HepG2 (cell line): ENCODE data around the gene ZCCHC3. TPM values are rescaled to one million over a fixed set of nuclear protein-coding genes. Genes with fewer than 3 reads are reported as not detected.

Source experiments
- MAFG ChIP-seq: sonication (generic); formaldehyde crosslinking; IDR thresholded peaks from 2 replicates; pipeline ENCODE4 v1.5.1; 2020; ENCODE audit warnings: mild to moderate bottlenecking, missing genetic modification reagents
- SMAD9 ChIP-seq: sonication (generic); formaldehyde crosslinking; IDR thresholded peaks from 2 replicates; pipeline ENCODE4 v1.5.1; 2020; ENCODE audit warnings: mild to moderate bottlenecking, missing genetic modification reagents
- ZNF20 ChIP-seq: sonication (generic); formaldehyde crosslinking; IDR thresholded peaks from 2 replicates; pipeline ENCODE4 v1.4.0; 2020; ENCODE audit warnings: mild to moderate bottlenecking, moderate library complexity, missing genetic modification reagents
- ZNF24 ChIP-seq: fragments of 450-650 bp; IDR thresholded peaks from 2 replicates; pipeline ENCODE4 v1.6.1; 2017; ENCODE audit warnings: antibody characterized with exemption, mild to moderate bottlenecking
- ZNF274 ChIP-seq: sonication (generic); formaldehyde crosslinking; IDR thresholded peaks from 2 replicates; pipeline ENCODE4 v1.5.1; 2020; ENCODE audit warnings: mild to moderate bottlenecking, missing genetic modification reagents
- ZNF382 ChIP-seq: sonication (generic); formaldehyde crosslinking; IDR thresholded peaks from 2 replicates; pipeline ENCODE4 v1.5.0; 2020; ENCODE audit warnings: missing genetic modification reagents, mild to moderate bottlenecking, borderline replicate concordance
- ZNF431 ChIP-seq: sonication (generic); formaldehyde crosslinking; IDR thresholded peaks from 2 replicates; pipeline ENCODE4 v1.9.0; 2022; ENCODE audit warnings: missing genetic modification reagents, low read depth, mild to moderate bottlenecking, borderline replicate concordance
- ZNF7 ChIP-seq: IDR thresholded peaks from 2 replicates; pipeline ENCODE4 v1.6.1; 2016; ENCODE audit warnings: missing biosample characterization, missing genetic modification reagents
- polyA plus RNA-seq, 8 experiments: library from polyadenylated mRNA; depleted of rRNA in 3 of 8; stranded (reverse) in 7 of 8; unstranded in 1 of 8; fragments of >200 nt; fragmentation: Illumina TruSeq in 4 of 8; extraction: Trizol in 4 of 8; gene quantifications; 2 replicates each; pipeline versions ENCODE4 v1.2.1 to v1.2.3, GENCODE V29; 2011 to 2016; ENCODE audit warnings: low read depth in 4 of 8, missing spikeins in 1 of 8, mixed read lengths in 1 of 8; ENCODE audit not compliant: insufficient read depth in 1 of 8
- total RNA-seq, 5 experiments: library from RNA; depleted of rRNA; stranded (reverse); fragments of >200 nt; fragmentation: Illumina TruSeq; extraction: Trizol; gene quantifications; 2 replicates each; pipeline ENCODE4 v1.2.3, GENCODE V29; 2016; ENCODE audit warnings: low read depth in 1 of 5
- TF ChIP-seq, protein P1 (sequence below): sonication (generic); formaldehyde crosslinking; IDR thresholded peaks from 2 replicates; pipeline ENCODE4 v1.5.1; 2020; ENCODE audit warnings: mild to moderate bottlenecking, missing genetic modification reagents, moderate library complexity
- TF ChIP-seq, protein P2 (sequence below): sonication (generic); formaldehyde crosslinking; IDR thresholded peaks from 2 replicates; pipeline ENCODE4 v1.8.0; 2022; ENCODE audit warnings: missing genetic modification reagents, mild to moderate bottlenecking, inconsistent platforms, borderline replicate concordance
- TF ChIP-seq, protein P3 (sequence below): IDR thresholded peaks from 2 replicates; pipeline ENCODE4 v1.6.1; 2012; ENCODE audit warnings: low read length, improper control_type of control experiment
- TF ChIP-seq, protein P4 (sequence below): sonication (generic); formaldehyde crosslinking; IDR thresholded peaks from 2 replicates; pipeline ENCODE4 v1.5.1; 2020; ENCODE audit warnings: mild to moderate bottlenecking, missing genetic modification reagents, borderline replicate concordance
- TF ChIP-seq, protein P5 (sequence below): IDR thresholded peaks from 2 replicates; pipeline ENCODE4 v1.6.1; 2016; ENCODE audit warnings: missing genetic modification reagents, missing compliant biosample characterization

Gene ZCCHC3
- total and polyA plus RNA-seq, 2 of the 13 experiments (the other 11 are each of a cell fraction or from before 2014, with no cell fraction given): 46.6 to 63.0 TPM

DNA sequence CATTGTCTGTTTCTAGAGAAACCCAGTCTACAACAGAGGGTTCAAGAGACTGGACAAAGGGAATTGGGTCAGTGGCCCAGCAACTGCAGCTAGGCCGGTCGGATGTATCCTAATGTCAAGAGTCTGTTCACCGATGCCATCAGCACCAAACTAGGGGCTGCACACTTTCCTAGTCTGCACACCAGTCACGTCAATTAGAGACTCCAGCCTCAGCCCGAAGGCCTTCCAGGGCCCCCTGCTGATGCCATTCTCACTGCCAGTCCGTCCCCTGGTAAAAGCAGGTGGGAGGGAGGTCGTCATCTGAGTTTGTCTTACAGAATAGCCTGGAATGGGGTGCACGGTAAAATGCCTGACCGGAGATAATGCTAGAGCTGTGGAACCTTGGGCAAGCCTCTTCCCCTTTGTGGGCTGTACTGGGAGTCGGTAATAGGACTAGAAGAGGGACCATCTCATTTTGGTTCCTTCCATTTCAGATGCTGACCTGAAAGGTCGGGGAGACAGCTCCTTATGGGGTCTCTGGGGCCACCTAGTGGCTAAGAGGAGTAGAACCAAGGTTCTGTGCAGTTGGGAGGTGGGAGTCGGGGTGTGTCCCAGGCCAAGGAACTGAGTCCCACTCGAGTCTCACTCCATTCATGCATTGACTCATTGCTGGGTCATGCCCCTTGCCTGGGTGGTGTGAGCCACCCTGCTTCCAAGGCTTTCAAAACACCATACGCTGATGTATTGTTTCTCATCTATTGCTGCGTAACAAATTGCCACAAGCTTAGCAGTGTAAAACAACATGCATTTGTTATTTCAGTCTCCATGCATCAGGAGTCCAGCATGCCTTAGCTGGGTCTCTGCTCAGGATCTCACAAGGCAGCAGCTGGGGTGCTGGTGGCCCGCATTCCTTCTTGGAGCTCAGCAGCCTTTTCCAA is 33.1 kb downstream of the ZCCHC3 start (continued):
- TF ChIP-seq MAFG: no peak
- TF ChIP-seq, protein P1, sequence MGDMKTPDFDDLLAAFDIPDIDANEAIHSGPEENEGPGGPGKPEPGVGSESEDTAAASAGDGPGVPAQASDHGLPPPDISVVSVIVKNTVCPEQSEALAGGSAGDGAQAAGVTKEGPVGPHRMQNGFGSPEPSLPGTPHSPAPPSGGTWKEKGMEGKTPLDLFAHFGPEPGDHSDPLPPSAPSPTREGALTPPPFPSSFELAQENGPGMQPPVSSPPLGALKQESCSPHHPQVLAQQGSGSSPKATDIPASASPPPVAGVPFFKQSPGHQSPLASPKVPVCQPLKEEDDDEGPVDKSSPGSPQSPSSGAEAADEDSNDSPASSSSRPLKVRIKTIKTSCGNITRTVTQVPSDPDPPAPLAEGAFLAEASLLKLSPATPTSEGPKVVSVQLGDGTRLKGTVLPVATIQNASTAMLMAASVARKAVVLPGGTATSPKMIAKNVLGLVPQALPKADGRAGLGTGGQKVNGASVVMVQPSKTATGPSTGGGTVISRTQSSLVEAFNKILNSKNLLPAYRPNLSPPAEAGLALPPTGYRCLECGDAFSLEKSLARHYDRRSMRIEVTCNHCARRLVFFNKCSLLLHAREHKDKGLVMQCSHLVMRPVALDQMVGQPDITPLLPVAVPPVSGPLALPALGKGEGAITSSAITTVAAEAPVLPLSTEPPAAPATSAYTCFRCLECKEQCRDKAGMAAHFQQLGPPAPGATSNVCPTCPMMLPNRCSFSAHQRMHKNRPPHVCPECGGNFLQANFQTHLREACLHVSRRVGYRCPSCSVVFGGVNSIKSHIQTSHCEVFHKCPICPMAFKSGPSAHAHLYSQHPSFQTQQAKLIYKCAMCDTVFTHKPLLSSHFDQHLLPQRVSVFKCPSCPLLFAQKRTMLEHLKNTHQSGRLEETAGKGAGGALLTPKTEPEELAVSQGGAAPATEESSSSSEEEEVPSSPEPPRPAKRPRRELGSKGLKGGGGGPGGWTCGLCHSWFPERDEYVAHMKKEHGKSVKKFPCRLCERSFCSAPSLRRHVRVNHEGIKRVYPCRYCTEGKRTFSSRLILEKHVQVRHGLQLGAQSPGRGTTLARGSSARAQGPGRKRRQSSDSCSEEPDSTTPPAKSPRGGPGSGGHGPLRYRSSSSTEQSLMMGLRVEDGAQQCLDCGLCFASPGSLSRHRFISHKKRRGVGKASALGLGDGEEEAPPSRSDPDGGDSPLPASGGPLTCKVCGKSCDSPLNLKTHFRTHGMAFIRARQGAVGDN (CRISPR knock-in tag): peak; percentile 42
- TF ChIP-seq, protein P2, sequence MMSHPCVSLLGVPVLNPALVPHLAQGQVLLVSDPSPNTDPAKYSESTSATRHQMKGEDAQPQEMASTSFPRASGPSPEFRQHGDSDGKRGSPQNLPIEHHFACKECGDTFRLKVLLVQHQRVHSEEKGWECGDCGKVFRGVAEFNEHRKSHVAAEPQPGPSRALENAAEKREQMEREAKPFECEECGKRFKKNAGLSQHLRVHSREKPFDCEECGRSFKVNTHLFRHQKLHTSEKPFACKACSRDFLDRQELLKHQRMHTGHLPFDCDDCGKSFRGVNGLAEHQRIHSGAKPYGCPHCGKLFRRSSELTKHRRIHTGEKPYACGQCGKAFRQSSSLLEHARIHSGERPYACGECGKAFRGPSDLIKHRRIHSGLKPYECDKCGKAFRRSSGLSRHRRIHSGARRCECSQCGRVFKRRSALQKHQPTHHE (CRISPR knock-in tag): no peak
- TF ChIP-seq, protein P3, sequence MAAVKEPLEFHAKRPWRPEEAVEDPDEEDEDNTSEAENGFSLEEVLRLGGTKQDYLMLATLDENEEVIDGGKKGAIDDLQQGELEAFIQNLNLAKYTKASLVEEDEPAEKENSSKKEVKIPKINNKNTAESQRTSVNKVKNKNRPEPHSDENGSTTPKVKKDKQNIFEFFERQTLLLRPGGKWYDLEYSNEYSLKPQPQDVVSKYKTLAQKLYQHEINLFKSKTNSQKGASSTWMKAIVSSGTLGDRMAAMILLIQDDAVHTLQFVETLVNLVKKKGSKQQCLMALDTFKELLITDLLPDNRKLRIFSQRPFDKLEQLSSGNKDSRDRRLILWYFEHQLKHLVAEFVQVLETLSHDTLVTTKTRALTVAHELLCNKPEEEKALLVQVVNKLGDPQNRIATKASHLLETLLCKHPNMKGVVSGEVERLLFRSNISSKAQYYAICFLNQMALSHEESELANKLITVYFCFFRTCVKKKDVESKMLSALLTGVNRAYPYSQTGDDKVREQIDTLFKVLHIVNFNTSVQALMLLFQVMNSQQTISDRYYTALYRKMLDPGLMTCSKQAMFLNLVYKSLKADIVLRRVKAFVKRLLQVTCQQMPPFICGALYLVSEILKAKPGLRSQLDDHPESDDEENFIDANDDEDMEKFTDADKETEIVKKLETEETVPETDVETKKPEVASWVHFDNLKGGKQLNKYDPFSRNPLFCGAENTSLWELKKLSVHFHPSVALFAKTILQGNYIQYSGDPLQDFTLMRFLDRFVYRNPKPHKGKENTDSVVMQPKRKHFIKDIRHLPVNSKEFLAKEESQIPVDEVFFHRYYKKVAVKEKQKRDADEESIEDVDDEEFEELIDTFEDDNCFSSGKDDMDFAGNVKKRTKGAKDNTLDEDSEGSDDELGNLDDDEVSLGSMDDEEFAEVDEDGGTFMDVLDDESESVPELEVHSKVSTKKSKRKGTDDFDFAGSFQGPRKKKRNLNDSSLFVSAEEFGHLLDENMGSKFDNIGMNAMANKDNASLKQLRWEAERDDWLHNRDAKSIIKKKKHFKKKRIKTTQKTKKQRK: no peak
- no peak for TF ChIP-seq ZNF24
- no peak for TF ChIP-seq ZNF382 (CRISPR knock-in tag)
- no peak for TF ChIP-seq ZNF20 (CRISPR knock-in tag)
- TF ChIP-seq, protein P4, sequence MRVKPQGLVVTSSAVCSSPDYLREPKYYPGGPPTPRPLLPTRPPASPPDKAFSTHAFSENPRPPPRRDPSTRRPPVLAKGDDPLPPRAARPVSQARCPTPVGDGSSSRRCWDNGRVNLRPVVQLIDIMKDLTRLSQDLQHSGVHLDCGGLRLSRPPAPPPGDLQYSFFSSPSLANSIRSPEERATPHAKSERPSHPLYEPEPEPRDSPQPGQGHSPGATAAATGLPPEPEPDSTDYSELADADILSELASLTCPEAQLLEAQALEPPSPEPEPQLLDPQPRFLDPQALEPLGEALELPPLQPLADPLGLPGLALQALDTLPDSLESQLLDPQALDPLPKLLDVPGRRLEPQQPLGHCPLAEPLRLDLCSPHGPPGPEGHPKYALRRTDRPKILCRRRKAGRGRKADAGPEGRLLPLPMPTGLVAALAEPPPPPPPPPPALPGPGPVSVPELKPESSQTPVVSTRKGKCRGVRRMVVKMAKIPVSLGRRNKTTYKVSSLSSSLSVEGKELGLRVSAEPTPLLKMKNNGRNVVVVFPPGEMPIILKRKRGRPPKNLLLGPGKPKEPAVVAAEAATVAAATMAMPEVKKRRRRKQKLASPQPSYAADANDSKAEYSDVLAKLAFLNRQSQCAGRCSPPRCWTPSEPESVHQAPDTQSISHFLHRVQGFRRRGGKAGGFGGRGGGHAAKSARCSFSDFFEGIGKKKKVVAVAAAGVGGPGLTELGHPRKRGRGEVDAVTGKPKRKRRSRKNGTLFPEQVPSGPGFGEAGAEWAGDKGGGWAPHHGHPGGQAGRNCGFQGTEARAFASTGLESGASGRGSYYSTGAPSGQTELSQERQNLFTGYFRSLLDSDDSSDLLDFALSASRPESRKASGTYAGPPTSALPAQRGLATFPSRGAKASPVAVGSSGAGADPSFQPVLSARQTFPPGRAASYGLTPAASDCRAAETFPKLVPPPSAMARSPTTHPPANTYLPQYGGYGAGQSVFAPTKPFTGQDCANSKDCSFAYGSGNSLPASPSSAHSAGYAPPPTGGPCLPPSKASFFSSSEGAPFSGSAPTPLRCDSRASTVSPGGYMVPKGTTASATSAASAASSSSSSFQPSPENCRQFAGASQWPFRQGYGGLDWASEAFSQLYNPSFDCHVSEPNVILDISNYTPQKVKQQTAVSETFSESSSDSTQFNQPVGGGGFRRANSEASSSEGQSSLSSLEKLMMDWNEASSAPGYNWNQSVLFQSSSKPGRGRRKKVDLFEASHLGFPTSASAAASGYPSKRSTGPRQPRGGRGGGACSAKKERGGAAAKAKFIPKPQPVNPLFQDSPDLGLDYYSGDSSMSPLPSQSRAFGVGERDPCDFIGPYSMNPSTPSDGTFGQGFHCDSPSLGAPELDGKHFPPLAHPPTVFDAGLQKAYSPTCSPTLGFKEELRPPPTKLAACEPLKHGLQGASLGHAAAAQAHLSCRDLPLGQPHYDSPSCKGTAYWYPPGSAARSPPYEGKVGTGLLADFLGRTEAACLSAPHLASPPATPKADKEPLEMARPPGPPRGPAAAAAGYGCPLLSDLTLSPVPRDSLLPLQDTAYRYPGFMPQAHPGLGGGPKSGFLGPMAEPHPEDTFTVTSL (CRISPR knock-in tag): no peak
- TF ChIP-seq, protein P5, sequence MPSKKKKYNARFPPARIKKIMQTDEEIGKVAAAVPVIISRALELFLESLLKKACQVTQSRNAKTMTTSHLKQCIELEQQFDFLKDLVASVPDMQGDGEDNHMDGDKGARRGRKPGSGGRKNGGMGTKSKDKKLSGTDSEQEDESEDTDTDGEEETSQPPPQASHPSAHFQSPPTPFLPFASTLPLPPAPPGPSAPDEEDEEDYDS: no peak
- TF ChIP-seq ZNF431 (CRISPR knock-in tag): no peak
- TF ChIP-seq ZNF274 (CRISPR knock-in tag): no peak
- no peak for TF ChIP-seq SMAD9 (CRISPR knock-in tag)
- no peak for TF ChIP-seq ZNF7 (CRISPR knock-in tag)
